NCI-H2029 treated with DMSO at 0.1 percent for 48 hours (cell line): ENCODE data around the gene PEX16.

Source experiments
- DNase-seq: peaks from one replicate; lab custom pipeline; 2025; lab: John Stamatoyannopoulos, UW

The PEX16 gene

GRCh38 chr11:45917623-45918330 is at the start of gene PEX16:
TSS of gene PEX16 (minus strand) at chr11:45917877. CDS start at chr11:45917811, 66 bp downstream.
- peak; percentile 97 for DNase-seq

- DNase-seq: peak; percentile 87
These were observed 47.3 kb upstream of the PEX16 start for GRCh38 chr11:45964911-45965389.

- no peak for DNase-seq
These were observed 44.1 kb upstream of the PEX16 start for GRCh38 chr11:45961751-45962240.

GRCh38 chr11:45960387-45961095 is 42.9 kb upstream of the PEX16 start:
- no peak for DNase-seq

- no peak for DNase-seq
These were observed 42.2 kb upstream of the PEX16 start for GRCh38 chr11:45959851-45960250.

- DNase-seq: no peak
These were observed 32.3 kb upstream of the PEX16 start for GRCh38 chr11:45949992-45950407.

DNA sequence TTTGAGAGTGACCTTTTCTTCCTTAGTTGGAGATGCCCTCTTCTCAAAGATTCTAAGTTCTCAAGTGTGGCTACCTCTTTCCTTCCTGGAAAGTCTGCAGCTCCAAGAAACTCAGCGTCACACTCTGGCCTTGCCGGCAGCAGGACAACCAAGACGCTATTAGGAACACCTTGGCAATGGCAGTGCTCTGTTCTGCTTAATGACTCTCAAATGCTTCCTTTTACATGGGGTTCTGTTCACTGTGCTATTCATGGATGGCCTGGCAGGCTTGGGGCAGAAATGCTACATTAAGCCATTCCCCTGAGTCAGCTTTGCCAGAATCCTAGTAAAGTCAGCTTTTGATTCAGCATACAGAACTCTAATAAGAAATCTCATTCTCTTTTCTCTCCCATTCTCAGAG is 30.7 kb upstream of the PEX16 start:
- no peak for DNase-seq

DNA sequence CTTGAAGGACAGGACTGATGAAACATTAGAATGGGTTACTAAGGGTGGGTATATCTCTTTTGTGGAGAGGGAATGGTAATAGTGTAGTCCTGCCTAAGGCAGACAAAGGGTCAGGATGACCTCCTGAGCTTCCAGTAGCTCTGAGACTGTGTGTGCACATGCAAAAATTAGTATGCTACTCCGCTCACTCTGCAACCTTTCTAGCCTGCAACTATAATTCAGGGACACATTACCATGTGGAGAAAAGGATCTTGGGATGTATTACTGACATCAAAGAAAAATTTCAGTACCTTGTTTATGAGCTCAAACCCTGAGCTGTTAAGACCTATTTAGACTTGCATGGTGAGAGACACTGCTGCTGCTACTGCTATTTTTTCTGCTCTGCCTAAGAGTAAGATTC is 30.2 kb upstream of the PEX16 start:
- DNase-seq: no peak

DNA sequence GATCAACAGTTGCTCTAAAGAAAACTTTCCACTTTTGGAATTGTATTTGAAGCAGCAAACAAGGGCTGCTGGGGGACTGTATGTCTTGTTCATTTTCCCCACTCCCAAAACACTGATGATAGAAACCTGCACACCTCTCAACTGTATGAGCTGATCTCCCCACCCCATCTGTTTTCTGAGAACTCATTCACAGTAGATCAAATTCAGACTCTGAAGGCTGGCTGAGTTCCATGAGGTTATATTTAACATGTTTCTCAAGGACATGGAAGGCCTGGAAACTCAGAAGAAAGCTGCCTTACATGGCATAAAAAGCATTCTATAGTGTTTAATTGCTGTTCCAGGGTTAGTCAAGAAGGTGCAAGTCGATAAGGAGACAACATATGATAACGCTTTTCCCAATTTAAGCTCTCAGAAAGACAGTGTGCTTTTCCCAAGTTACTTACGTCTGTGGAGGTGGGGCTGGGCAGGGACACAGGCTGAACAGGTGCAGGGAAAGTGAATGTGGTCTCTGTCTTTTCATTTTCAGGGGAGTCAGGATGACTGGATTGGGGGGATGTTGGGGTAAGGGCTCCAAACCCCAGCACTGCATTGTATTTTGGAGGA is 27.8 kb upstream of the PEX16 start:
- no peak for DNase-seq

GRCh38 chr11:45942381-45942780 is 24.7 kb upstream of the PEX16 start:
- DNase-seq: no peak

GRCh38 chr11:45941285-45941684 is 23.6 kb upstream of the PEX16 start:
- DNase-seq: no peak

- no peak for DNase-seq
These were observed 22.2 kb upstream of the PEX16 start for GRCh38 chr11:45939836-45940235.

DNA sequence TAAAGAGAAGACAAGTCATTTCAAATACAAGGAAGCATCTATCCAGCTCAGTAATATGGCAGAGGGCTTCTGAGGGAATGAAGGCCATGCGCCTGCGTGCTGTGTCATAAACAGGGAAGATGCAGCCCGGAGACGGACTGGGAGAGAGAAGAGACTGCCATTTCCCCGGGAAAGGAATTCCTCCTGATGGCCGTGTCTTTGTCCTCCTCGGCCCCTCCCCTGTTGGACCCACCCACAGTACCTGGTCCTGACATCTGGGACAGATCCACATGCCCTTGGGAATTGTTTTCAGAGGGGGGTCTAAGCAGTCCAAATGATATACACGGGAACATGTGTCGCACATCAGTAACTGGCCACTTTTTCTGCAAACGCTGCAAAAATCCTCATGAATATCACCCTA is 20.2 kb upstream of the PEX16 start:
- DNase-seq: no peak

DNA sequence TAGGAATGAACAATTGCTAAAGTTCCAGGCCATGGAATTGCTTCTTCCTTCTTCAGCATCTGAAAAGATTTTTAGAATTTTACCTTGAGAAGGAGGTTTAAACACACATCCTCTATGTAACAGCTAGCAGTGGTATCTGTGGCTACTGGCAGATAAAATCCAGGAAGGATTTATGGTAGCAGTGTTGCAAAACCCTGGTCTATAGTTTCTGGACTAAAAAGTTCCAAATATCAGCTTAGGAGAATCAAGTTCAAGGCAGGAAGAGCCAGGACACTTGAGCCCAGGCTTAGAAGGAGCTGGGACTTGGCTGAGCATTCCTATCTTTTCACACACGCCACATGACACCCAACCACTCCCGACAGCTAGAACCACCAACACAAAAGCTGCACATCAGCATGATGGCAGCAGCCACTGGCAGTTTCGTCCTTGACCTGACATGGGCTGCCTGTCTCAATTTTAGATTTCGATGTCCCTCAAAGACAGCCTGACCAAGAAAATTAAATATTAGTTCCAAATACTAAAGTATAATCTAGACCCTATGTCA is 18.9 kb upstream of the PEX16 start:
- DNase-seq: no peak

- no peak for DNase-seq
These were observed 17.8 kb upstream of the PEX16 start for GRCh38 chr11:45935349-45936064.

DNA sequence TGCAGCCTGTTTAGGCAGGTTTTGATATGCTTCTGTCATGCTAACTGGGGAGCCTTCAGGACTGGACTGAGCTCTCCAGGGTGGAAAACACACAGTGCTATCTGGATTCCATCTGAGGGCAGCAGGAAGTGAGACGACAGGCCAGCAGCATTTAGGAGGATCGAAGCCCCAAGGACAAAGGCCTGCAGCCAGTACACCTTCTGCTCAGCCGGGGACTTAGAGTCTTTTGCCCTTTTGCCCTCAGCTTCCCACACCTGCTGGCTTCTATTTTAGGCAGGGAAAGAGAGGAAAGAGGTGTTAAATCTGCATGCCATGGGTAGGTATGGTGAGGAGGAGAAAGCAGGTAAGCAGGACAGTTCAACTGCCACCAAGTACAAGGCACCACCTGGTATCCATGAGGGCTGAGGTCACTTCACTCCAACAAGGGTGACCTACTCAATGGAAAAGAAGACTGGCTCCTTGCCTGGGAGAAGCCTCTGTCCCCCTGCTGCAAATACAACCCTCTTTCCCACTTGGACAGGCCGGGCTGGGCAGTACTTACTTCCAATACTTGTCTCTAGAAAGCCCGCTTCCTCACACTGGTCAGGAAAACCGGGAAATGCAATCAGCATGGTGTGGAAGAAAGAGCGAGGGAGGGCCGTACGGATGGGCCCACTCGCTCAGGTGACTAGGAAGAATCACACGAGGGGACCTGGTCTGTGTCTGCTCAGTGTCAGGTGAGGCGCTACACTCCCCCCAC is 17.1 kb upstream of the PEX16 start:
- DNase-seq: no peak

DNA sequence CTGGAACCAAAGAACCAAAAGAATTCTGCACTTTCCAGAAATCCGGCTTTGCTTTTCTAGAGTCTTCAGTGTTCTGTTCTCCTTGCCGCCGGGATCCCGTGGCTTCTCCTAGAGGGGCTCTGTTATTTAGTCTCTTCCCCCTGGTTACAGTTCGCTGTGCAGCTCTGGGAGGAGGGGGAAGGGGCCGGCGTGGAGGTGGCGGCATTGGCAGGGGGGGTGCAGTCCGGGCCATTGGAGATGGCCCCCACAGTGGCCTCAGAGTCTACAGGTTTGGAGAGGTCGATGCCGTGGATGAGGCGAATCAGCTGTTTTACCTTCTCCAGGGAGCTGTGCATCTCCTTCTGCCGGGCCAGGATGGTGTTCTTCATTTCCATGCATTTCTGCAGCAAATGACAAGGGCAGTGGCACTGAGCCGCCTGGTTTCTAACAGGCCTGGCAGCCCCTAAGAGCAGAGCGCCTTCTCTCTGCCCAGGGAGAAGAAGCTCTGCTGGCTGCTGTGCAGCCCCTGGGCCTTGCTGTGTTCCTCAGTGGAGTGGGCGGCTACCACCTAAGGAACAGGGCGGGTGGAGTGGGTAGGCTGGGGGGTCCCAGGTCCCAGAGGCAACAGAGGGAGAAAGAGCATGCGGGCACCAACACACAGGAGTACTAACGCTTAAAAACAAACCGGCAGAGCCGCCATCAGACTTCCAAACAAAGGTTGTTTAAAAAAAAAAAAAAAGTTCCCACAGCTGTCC is 16.3 kb upstream of the PEX16 start:
- DNase-seq: no peak

- peak; percentile 7 for DNase-seq
These were observed 15.6 kb upstream of the PEX16 start for GRCh38 chr11:45933131-45933831.

DNA sequence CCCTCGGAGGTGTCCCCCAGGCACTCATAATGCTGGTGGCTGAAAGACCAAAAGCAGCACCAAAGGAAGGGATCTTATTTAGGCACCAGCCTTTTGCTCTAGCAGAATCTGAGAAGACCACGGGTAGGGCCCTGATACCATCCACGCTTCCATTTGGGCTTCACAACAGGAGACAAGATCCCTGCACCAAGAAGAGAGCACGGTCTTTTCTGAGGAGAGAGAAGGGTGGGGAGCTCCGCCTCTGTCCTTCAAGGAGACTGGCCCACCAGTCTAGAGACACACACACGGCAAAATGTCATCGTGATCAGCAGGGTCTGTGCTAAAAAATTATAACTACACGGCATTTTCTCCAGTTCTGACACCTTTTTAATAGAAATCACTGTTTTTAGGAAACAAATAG is 14.5 kb upstream of the PEX16 start:
- DNase-seq: no peak

GRCh38 chr11:45931739-45932138 is 14.1 kb upstream of the PEX16 start:
- no peak for DNase-seq
